Amniotic stem cell (primary cell): ENCODE results near the gene UTP14A.

Experiments
- DNase-seq: peaks from one replicate; lab custom pipeline; 2025; lab: John Stamatoyannopoulos, UW

Gene UTP14A

DNA sequence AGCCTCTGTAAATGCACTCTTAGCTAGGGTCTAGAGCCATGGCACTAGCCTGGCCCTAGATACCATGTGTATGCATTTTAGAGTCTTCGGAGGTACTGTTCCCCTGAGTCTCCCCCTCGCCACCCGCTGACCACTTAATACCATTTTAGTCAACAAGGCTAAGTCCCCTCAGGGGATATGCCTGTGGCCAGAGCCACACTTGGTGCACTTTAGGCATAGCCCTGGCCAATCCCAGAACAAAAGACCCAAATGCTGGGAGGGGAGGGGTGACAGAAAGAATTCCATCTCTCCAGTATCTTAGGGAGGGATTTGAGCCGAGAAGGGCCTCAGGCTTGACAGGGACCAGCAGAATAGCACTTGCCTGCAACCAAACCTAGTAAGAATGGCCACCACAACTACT lies 47.9 kb downstream of the UTP14A start:
- no peak for DNase-seq

DNA sequence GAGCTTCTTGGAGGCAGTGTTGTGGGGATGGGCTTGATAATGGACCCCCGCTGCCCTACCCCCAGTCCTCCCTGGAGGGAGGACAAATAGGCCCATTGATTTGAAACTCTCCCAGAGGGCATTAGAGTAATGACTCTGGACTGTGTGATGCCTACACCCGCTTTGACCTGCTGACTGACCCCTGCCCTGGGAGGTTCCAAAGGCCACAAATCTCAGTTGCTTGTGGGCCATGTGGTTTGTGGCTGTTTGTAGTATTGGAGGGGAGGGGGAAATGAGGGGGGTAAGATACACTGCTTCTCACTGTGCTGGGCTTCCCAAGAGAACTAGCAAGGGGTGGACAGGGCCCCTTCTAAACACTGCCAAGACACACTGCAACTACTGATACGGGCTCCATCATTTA lies 48.8 kb downstream of the UTP14A start:
- no peak for DNase-seq

DNA sequence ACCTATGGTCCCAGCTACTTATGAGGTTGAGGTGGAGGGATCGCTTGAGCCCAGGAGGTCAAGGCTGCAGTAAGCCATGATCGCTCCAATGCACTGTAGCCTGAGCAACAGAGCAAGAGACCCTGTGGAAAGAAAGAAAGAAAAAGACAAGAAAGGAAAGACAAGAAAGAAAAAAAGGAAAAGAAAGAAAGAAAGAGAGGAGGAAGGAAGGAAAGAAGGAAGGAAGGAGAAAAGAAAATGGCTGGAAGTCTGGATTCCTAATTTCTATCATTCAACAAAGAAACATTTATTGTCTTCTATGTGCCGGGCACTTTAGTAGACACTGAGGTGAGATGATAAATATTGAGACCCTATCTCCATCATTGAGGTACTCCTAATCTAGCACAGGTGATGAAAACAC lies 49.7 kb downstream of the UTP14A start:
- no peak for DNase-seq

DNA sequence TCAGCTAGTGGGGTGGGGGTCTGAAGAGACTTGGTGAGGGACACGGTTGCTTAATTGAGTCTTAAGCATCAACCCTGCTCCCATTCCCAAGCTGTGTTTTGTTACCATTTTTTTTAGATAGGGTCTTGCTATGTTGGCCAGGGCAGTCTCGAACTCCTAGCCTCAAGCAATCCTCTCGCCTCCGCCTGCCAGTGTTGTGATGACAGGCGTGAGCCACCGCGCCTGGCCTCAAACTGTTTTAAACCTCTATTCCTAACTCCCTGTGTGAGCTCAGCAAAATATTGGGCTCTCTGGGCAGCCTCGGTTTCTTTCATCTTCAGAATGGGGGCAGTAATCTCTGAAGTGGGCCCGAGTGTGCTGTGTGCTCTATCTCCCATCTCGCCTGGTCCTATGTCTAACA lies 50.2 kb downstream of the UTP14A start:
- no peak for DNase-seq

DNA sequence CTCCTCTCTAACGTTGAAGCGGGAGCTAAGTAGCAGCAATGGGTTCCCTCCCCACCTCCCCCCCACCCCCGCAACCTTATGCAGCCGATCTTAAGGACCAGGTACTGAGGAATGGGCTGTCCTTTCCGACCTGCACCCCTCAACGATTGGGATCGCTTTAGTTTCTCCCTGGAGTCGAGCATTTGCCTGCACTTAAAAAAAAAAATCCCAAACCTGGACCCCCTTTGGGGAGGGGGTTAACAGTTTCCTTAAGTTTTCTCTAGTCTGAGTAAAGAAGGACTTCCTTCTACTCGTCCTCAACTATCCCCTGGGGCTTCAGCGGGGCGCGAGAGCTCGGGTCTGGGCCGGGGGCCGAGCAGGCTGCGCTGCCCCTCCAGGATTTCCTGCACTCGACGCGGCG lies 50.8 kb downstream of the UTP14A start:
- no peak for DNase-seq

DNA sequence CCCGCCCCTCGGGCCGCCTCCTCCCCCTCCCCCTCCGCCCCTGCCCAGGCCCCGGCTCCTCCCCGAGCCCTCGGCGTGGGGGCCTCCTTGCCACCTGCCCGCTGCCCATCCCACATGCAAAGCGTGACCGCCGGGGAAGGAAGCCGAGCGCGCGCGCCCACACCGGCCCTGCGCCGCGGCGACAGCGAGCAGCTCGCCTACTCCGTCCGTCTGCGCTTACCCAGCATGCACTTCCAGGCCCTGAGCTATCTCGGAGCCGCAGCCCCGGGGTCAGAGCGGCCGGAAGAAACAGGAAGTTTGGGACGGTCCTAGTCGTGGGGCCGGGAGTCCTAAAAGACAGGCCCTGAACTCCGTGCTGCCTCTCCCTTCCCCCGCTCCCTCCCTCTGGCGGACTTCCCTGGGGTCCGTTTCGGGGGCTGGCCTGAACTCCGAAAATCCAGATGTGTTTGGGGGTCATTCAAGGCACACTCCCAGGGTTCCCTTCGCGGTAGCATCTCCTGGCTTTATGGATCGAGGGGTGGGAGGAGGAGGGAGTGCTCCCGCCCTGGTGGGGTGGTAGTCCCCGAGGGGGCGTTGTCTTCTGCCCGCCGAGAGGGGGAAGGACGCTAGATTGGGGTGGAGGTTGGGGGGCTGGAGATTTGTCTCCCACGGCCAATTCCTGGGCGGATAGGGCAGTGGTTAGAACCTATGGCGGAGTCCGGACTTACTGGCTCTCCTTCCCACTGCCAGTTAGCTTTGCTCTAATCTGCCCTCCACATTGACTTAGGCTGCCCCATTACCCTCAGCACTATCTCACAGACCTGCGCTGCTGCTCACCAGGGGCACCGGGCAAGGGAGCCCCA lies 51.5 kb downstream of the UTP14A start:
- no peak for DNase-seq

DNA sequence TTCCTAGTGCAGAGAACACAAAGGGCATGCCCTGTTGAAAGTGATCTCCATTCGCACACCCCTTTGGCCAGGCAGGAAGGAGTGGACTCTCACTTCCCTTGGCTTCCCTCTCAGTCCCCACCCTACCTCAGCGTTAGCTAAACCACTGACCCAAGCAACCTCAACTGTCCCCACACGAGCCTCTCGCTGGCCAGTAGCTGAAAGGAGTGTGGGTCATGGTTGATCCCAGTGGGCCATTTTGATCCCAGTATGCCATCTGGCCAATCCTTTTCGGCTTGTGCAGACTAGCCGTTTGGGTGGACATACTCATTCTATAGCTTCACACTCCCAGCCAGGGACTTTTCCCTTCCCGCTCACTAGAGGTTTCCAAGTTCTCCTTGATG lies 52.1 kb downstream of the UTP14A start:
- no peak for DNase-seq

DNA sequence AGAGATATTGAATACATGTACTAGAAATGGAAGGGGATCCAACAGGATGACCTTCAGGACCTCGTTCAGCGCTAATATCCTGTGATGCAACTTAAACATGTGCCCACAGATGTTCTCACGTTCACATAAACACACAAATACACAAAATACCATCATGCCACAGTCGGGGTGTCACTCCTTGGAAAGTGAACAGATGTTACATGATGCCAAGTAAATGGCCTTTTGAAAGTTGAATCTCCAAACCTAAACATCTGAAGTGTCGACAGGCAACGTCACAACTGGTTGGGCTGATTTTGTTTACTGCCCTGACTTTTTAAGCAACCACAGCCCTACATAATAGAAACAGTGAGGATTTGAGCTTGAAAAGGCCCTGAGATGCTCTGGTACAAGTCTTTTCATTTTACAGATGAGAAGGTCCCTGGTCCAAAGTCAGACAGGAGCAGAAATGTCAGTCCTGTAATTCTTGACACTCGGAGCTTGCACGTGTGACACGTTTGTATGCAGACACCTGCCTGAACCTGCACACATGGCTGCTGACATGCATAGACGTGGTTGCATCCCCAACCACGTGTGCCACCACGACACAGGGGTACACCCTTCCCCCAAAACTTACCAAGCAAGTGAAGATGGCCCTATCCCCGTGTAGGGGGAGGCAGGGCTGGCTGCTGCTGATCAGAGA lies 53.0 kb downstream of the UTP14A start:
- DNase-seq = no peak

DNA sequence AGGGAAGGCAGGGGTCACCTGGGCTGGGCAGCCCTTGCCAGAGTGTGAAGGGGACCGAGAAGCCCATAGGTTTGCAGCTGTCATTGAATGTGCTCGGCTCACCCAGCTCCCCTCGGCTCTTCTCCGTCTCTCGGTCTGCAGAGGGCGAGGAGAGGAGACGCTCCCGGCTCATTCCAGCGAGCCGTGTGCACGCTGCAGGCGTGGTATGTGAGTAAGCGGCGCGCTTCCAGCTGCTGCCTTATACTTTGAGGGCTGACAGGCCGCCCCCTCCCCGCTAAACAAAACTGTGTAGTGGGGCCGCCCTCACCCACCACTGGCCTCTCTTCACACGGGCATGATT lies 53.5 kb downstream of the UTP14A start:
- no peak for DNase-seq

DNA sequence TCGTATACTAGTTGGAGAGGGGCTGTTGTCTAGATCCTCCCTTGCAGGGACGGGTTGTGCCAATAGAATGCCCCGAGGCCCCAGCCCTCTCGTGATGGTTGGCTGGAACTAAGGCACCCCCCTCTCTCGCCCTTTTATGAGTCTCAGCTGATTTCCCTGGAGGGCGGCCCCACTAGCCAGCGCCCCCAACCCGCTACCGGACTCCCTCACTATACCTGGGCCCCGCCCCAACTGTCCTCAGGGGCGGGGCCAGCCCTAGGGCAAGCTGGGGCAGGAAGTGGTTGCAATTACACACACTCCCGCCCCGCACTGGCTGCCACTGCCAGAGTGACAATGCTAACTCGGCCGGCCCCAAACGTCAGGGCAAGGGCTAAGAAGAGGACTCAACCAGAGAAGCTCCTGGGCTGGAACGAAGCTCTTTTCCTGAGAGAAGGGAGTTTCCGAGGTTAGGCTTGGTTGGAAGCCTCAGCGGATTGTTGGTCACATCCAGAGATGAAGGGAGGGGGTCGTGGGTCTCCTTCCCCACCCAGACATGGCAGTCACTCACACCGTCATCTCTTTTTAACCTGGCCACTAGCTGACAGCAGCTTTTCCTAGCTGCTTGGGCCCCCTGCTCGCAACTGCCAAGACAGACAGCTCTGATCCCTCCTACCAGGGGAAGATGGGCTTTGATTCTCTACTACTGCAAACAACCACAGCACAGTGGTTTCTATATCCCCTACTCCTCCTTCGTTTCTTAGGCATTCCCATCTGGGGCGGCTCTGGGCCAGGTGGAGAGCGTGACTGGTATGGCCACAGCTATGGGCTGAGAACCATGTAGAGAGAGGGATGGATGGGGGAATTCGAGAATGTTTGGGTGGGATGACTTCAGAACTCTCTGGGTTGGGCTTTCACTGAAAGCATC lies 55.5 kb downstream of the UTP14A start:
- DNase-seq = no peak

DNA sequence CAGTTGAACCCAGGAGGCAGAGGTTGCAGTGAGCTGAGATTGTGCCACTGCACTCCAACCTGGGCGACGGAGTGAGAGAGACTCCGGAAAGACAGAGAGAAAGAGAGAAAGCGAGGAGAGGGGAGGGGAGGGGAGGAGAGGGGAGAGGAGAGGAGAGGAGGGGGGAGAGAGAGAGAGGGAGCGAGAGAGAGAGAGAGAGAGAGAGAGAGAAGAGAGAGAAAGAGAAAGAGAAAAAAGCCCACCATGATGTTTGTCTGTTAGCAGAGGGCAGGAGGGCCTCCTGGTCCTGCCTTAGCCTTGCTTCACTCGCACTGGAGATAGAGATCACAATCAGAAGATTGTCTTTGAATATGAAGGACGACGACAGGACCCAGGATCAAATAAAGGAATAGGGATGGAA lies 57.8 kb downstream of the UTP14A start:
- no peak for DNase-seq

DNA sequence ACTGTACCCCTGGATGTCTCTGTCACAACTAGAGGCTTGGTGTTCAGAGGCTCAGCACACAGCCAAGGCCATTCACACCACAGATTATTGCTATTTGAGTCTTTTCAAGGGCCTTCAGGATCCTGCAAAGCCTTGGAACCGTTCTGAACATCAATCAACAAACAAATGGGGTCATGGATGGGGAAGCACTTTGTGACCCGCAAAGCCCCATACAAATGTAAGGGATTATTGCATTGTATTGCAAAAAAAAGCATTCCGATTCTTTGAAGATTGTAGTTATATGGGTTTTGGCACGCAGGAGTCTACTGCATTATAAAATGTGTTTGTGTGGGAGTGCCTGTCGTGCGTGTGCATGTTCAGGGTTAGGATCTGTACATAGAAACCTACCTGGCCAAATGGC lies 59.2 kb downstream of the UTP14A start:
- DNase-seq = no peak

DNA sequence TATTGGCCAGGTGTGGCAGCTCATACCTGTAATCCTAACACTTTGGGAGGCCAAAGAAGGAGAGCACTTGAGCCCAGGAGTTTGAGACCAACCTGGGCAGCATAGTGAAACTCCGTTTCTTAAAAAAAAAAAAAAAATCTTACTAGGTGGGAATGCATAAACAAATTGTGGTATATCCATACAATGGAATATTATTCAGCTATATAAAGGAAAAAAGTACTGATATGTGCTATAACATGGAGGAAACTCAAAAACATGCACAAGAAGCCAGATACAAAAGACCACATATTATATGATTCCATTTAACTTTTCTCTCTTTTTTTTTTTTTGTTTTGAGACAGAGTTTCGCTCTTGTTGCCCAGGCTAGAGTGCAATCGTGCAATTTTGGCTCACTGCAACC lies 63.0 kb downstream of the UTP14A start:
- no peak for DNase-seq

DNA sequence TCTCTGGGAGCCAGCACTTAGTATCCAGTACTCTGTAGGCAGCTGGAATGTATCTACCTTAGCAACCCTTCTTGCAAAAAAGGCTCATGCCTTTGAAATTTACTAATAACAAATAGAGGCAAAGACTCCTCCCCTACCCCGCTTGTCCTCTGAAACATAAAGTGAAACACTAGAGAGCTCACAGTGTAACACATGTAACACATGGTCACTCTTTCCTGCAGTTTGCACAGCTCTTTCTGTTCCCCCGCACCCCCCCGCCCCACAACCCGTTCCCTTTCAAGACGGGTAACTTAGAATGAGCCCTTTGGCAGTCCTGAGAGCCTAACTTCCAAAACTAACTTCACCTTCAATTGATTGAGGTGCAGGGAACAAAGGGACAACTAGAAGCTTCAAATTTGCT lies 70.5 kb downstream of the UTP14A start:
- DNase-seq = no peak
